ENCODE data around the gene CDH4.

CDH4 gene

GRCh38 chr20:61844621-61845020 lies 592.6 kb downstream of the CDH4 start:
- ChIA-PET POLR2A (no interaction called here), CTCF (no interaction called here)
- Histone ChIP-seq H3K36me3 (ENCODE audit: control insufficient read depth in 2 of 2, insufficient read depth in 1 of 2, low read length in 2 of 2) (no peaks in the 10 kb centered on the region), H3K4me3 (ENCODE audit: low read depth, low read length) (no peak overlapping the region), H3K4me1 (ENCODE audit: control insufficient read depth, insufficient read depth, low read length) (no peaks in the 10 kb centered on the region; the same call in 1 of the 2 replicates), H3K27ac (ENCODE audit: extremely low read depth, low read depth, low read length) (no peak overlapping the region), H3K9me3 (ENCODE audit: control insufficient read depth, insufficient read depth, low read depth, low read length) (no peaks in the 10 kb centered on the region)
- TF ChIP-seq YY2 (tag by site-specific recombination; IDR thresholded peaks at IDR 0.05) (no peak), ZNF366 (tag by site-specific recombination; conservative IDR thresholded peaks at IDR 0.05) (no peak), ZNF10 (tag by site-specific recombination; IDR thresholded peaks at IDR 0.05) (no peak), ZFP69B (tag by site-specific recombination; IDR thresholded peaks at IDR 0.05) (no peak), ZBTB20 (tag by site-specific recombination; IDR thresholded peaks at IDR 0.05) (no peak), ZNF26 (tag by site-specific recombination; IDR thresholded peaks at IDR 0.05) (no peak), ZNF114 (tag by site-specific recombination; IDR thresholded peaks at IDR 0.05) (no peak), ELK4 (IDR thresholded peaks at IDR 0.05; ENCODE audit: borderline replicate concordance, low read depth, low read length) (no peak), ZXDB (tag by site-specific recombination; IDR thresholded peaks at IDR 0.05) (no peak)

- TF ChIP-seq ZNF140 (tag by site-specific recombination; IDR thresholded peaks at IDR 0.05) (no peak), KLF9 (tag by site-specific recombination; IDR thresholded peaks at IDR 0.05; ENCODE audit: low read depth) (no peak), ZNF350 (tag by site-specific recombination; IDR thresholded peaks at IDR 0.05) (no peak), ZNF362 (tag by site-specific recombination; IDR thresholded peaks at IDR 0.05) (no peak), ZNF501 (tag by site-specific recombination; IDR thresholded peaks at IDR 0.05) (no peak), ZBTB20 (tag by site-specific recombination; IDR thresholded peaks at IDR 0.05) (no peak), ZNF843 (tag by site-specific recombination; IDR thresholded peaks at IDR 0.05) (no peak), ZNF404 (tag by site-specific recombination; IDR thresholded peaks at IDR 0.05) (no peak), ZNF280C (tag by site-specific recombination; IDR thresholded peaks at IDR 0.05) (no peak), EGR2 (tag by site-specific recombination; IDR thresholded peaks at IDR 0.05; ENCODE audit: low read depth) (no peak), SALL2 (tag by site-specific recombination; IDR thresholded peaks at IDR 0.05; ENCODE audit: borderline replicate concordance) (no peak), ZNF558 (tag by site-specific recombination; IDR thresholded peaks at IDR 0.05) (no peak)
Measured at GRCh38 chr20:61845233-61845671, 593.2 kb downstream of the CDH4 start.

More at GRCh38 chr20:61845233-61845671, 593.2 kb downstream of the CDH4 start:
- Histone ChIP-seq H3K27ac (ENCODE audit: extremely low read depth, low read depth, low read length) (no peak overlapping the region), H3K4me1 (ENCODE audit: control insufficient read depth, insufficient read depth, low read length) (no peaks in the 10 kb centered on the region; the same call in 1 of the 2 replicates), H3K9me3 (ENCODE audit: control insufficient read depth, insufficient read depth, low read depth, low read length) (no peaks in the 10 kb centered on the region), H3K4me3 (ENCODE audit: low read depth, low read length) (no peak overlapping the region), H3K36me3 (ENCODE audit: control insufficient read depth in 2 of 2, insufficient read depth in 1 of 2, low read length in 2 of 2) (no peaks in the 10 kb centered on the region)
- ChIA-PET CTCF (no interaction called here), POLR2A (no interaction called here)
